PC-3 (cell line): ENCODE measurements around the gene ERFE.

Experiments
- EZH2 ChIP-seq: fragments of 300-600 bp; sonication (generic); IDR thresholded peaks from one replicate; pipeline ENCODE4 v1.6.1; 2017; ENCODE audit warnings: antibody characterized with exemption, mild to moderate bottlenecking, low read length; ENCODE audit not compliant: unreplicated experiment
- TF ChIP-seq, protein P1 (sequence below): fragments of 300-600 bp; sonication (generic); conservative IDR thresholded peaks from 2 replicates; pipeline ENCODE4 v1.5.1; 2017; ENCODE audit warnings: antibody characterized with exemption, low read depth, mild to moderate bottlenecking, low read length

DNA sequence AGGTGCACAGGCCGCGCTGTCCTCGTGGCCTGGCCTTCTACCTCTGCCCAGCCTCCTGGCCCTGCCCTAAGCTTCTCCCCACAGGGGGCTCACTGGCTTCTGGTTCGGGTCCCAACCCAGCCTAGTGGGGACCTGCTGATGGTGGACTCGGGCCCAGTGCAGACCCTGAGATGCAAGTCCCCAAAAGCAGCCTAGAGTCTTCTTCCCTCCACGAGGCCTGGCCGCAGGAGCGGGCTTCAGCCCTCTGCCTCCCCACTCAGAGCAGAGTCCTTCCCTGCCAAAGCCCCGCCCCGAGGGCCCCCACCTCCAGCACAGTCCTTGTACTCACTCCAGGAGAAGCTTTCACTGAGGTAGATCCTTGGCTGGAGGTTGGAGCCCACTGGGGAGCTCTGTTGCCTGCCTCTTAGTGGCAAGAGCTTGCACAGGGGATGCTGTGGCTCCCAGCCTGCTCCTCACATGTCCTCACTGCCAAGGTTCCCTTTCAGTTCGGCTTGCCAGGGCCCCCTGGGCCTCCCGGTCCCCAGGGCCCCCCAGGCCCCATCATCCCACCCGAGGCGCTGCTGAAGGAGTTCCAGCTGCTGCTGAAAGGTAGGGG lies 3.6 kb downstream of the ERFE start:
- TF ChIP-seq, protein P1, sequence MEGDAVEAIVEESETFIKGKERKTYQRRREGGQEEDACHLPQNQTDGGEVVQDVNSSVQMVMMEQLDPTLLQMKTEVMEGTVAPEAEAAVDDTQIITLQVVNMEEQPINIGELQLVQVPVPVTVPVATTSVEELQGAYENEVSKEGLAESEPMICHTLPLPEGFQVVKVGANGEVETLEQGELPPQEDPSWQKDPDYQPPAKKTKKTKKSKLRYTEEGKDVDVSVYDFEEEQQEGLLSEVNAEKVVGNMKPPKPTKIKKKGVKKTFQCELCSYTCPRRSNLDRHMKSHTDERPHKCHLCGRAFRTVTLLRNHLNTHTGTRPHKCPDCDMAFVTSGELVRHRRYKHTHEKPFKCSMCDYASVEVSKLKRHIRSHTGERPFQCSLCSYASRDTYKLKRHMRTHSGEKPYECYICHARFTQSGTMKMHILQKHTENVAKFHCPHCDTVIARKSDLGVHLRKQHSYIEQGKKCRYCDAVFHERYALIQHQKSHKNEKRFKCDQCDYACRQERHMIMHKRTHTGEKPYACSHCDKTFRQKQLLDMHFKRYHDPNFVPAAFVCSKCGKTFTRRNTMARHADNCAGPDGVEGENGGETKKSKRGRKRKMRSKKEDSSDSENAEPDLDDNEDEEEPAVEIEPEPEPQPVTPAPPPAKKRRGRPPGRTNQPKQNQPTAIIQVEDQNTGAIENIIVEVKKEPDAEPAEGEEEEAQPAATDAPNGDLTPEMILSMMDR: no peak
- no peak for TF ChIP-seq EZH2
